D341Med (cell line): ENCODE data around the gene DYNC1I1.

Experiments
- DNase-seq: peaks from one replicate; pipeline ENCODE4 v3.0.0; 2012; ENCODE audit warnings: low spot score

Gene DYNC1I1

GRCh38 chr7:95861041-95861440 lies 88.7 kb downstream of the DYNC1I1 start:
- DNase-seq: no peak

- DNase-seq: no peak
Measured at GRCh38 chr7:95863623-95864022, 91.3 kb downstream of the DYNC1I1 start.

GRCh38 chr7:95865716-95866371 lies 93.5 kb downstream of the DYNC1I1 start:
- DNase-seq: no peak

- DNase-seq: no peak
Measured at GRCh38 chr7:95867309-95867708, 95.0 kb downstream of the DYNC1I1 start.

GRCh38 chr7:95871075-95871848 lies 98.9 kb downstream of the DYNC1I1 start:
- peak; percentile 58 for DNase-seq

- no peak for DNase-seq
Measured at GRCh38 chr7:95871896-95872295, 99.5 kb downstream of the DYNC1I1 start.

- DNase-seq: no peak
Measured at GRCh38 chr7:95874129-95874528, 101.8 kb downstream of the DYNC1I1 start.

- no peak for DNase-seq
Measured at GRCh38 chr7:95874541-95875265, 102.3 kb downstream of the DYNC1I1 start.

GRCh38 chr7:95875519-95875918 lies 103.2 kb downstream of the DYNC1I1 start:
- no peak for DNase-seq

GRCh38 chr7:95878677-95879076 lies 106.3 kb downstream of the DYNC1I1 start:
- DNase-seq: no peak

- no peak for DNase-seq
Measured at GRCh38 chr7:95881597-95881996, 109.2 kb downstream of the DYNC1I1 start.

GRCh38 chr7:95883217-95883616 lies 110.9 kb downstream of the DYNC1I1 start:
- DNase-seq: no peak

GRCh38 chr7:95886501-95887090 lies 114.2 kb downstream of the DYNC1I1 start:
- DNase-seq: no peak

GRCh38 chr7:95893484-95893883 lies 121.1 kb downstream of the DYNC1I1 start:
- no peak for DNase-seq

- DNase-seq: no peak
Measured at GRCh38 chr7:95897557-95898251, 125.3 kb downstream of the DYNC1I1 start.

GRCh38 chr7:95899919-95900513 lies 127.7 kb downstream of the DYNC1I1 start:
- no peak for DNase-seq

- no peak for DNase-seq
Measured at GRCh38 chr7:95901006-95901405, 128.7 kb downstream of the DYNC1I1 start.

- DNase-seq: no peak
Measured at GRCh38 chr7:95904099-95904498, 131.7 kb downstream of the DYNC1I1 start.

- DNase-seq: no peak
Measured at GRCh38 chr7:95905167-95905566, 132.8 kb downstream of the DYNC1I1 start.

- no peak for DNase-seq
Measured at GRCh38 chr7:95906851-95907250, 134.5 kb downstream of the DYNC1I1 start.

- no peak for DNase-seq
Measured at GRCh38 chr7:95907337-95907736, 135.0 kb downstream of the DYNC1I1 start.

- DNase-seq: no peak
Measured at GRCh38 chr7:95908499-95908898, 136.1 kb downstream of the DYNC1I1 start.
